Lower lobe of right lung (tissue), 2 donors: Measurements from ENCODE around the gene MYL12B. TPM values are rescaled to one million over a fixed set of nuclear protein-coding genes. Genes with fewer than 3 reads are reported as not detected.

Experiments
- ATAC-seq, 2 donors: fragments of 200-7000 bp; cut with Tn5 transposase; one replicate each; pipeline ENCODE4 v1.9.1; 2020 to 2022; ENCODE audit warnings: mild to moderate bottlenecking in 2 of 2, moderate library complexity in 2 of 2
- DNase-seq: peaks from one replicate; pipeline ENCODE4 v3.0.0-alpha.2; 2020
- H3K27ac ChIP-seq: fragments of 200-600 bp; one replicate; pipeline ENCODE4 v1.8.0; 2022
- H3K27me3 ChIP-seq: fragments of 200-600 bp; one replicate; pipeline ENCODE4 v1.8.0; 2022; ENCODE audit warnings: low read depth
- H3K36me3 ChIP-seq: fragments of 200-600 bp; one replicate; pipeline ENCODE4 v1.8.0; 2022; ENCODE audit warnings: mild to moderate bottlenecking
- H3K4me1 ChIP-seq: fragments of 200-600 bp; one replicate; pipeline ENCODE4 v1.8.0; 2022
- H3K4me3 ChIP-seq: fragments of 200-600 bp; one replicate; pipeline ENCODE4 v1.8.0; 2022; ENCODE audit warnings: mild to moderate bottlenecking
- H3K9me3 ChIP-seq: fragments of 200-600 bp; one replicate; pipeline ENCODE4 v1.8.0; 2022
- CTCF ChIP-seq: fragments of 200-600 bp; IDR thresholded peaks from one replicate; pipeline ENCODE4 v1.8.0; 2022; ENCODE audit warnings: antibody characterized with exemption, mild to moderate bottlenecking
- intact Hi-C: fragments of 100-400 bp; cut with DNase I; formaldehyde crosslinking; loops from one replicate; pipeline ENCODE4 v1.11.0; 2022
- total RNA-seq: library from RNA; stranded (reverse); fragmentation: NEBNext Ultra II Directional; extraction: Animal tissue kit (Norgen Biotek cat#: 25700); gene quantifications from one replicate; pipeline ENCODE4 v1.2.1, GENCODE V29; 2021
- donor health status: DM: no; HTN: yes; CAD: no; lungs with severe emphysema.

The MYL12B gene
- total RNA-seq, 1 donor from 2014 or later: 318 TPM

DNA sequence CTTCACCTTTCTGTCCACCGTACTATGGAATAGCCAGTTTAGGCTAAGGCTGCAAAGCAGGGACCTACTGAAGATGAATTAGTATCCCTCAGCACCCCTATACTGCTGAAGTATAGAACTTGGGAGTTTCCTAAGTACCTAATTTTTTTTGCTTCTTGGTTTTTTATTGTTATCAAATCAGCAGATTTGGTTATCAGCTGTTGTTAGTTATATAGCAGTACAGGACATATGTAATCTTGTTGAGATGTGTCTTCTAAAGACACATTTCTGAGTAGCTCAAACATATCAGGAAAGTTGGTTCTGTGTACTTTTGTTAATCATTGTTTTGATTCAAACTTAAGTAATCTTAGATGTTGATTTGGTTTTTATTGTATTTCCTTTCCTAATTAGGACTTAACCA lies 9.1 kb upstream of the MYL12B start:
- Histone ChIP-seq H3K4me3 (no peak overlapping the region), H3K27ac (no peak overlapping the region), H3K27me3 (no peaks in the 10 kb centered on the region), H3K9me3 (no peaks in the 10 kb centered on the region), H3K36me3 (peaks cover 53% of the 10 kb centered on the region), H3K4me1 (peaks cover 90% of the 10 kb centered on the region)
- ATAC-seq: no peak
- intact Hi-C loops: no loop called here
- no peak for TF ChIP-seq CTCF
- no peak for DNase-seq

DNA sequence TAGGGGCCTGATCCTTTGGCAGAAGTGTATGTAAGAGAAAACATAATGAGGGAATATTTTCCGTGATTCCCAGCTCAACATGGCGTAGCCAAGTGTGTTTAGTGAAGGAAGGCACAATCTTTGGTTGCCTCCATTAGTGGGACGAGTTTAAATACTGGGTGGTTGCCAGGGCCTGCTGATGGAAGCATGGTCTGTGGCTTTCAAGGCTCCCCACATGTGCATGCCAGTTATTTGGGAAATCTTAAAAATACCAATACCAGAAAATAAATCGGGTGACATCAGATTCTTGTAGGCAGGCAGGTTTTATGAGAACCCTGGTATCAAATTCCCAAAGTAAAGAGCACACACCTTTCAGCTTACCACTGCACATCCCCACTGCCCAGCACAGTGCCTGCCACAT lies 7.2 kb upstream of the MYL12B start:
- H3K36me3 ChIP-seq: peaks cover 64% of the 10 kb centered on the region

DNA sequence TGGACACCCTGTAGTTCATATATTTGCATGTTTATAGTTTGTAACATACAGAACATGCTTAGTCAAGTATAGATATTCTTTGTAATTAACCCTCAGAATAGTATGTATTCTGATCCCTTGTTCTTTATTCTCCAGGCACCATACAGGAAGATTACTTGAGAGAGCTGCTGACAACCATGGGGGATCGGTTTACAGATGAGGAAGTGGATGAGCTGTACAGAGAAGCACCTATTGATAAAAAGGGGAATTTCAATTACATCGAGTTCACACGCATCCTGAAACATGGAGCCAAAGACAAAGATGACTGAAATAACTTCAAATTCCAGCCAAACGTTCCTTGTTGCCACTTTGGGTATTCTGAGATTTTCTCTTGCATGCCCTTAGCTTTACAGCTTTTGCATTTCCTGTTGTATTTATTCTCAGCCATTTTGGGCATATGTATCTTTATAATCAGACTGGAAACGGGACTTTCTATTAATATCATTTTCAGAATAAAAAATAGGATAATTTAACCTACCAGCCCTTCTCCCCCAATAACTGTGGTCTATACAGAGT lies 6.2 kb upstream of the MYL12B start:
- Histone ChIP-seq H3K9me3 (no peaks in the 10 kb centered on the region), H3K4me1 (peaks cover 79% of the 10 kb centered on the region), H3K4me3 (no peak overlapping the region), H3K27me3 (no peaks in the 10 kb centered on the region), H3K36me3 (peaks cover 64% of the 10 kb centered on the region), H3K27ac (peak overlapping the region; percentile 73)
- intact Hi-C loops: no loop called here
- no peak for DNase-seq
- no peak for ATAC-seq
- TF ChIP-seq CTCF: no peak

More for the DNA sequence above, 7.2 kb upstream of the MYL12B start:
- Histone ChIP-seq H3K4me1 (peaks cover 81% of the 10 kb centered on the region), H3K9me3 (no peaks in the 10 kb centered on the region), H3K27me3 (no peaks in the 10 kb centered on the region), H3K27ac (no peak overlapping the region), H3K4me3 (no peak overlapping the region)
- TF ChIP-seq CTCF: no peak
- ATAC-seq (no peak), DNase-seq (no peak)
- intact Hi-C loops: no loop called here

DNA sequence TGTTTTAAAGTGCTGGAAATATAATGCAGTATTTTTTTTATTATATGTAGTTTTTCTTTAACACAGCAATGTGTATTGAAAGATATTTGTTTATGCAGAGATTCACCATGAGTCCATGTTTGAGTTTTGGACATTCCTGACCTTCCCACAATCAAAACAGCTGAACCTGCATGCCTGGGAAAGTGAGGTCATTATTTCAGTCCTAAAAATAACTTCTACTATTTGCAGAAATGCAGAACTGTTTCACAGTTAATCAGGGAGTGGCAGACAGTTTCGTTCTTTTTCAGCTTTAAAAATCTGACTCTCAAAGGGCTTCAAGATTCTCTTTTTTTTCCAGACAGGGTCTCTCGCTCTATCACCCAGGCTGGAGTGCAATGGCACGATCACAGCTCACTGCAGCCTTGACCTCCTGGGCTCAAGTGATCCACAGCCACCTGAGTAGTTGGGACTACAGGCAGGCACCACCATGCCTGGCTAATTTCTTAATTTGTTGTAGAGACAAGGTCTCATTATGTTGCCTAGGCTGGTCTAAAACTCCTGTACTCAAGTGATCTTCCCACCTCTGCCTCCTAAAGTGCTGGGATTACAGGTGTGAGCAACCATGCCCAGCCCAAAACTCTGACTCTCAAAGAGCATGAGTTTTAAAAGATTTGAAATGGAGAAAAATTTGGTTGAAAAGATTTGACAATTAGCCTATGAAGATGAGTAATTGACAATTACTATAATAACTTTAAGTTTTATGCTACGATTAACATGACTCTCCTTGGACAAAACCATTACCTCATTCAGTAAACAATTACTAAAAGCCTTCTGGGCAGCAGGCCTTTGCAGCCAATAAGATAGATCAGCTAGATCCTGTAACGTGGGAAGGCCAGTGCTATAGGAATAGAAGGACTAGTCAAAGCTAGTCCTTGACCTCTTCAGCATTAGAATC lies 5.0 kb upstream of the MYL12B start:
- Histone ChIP-seq H3K36me3 (peaks cover 64% of the 10 kb centered on the region), H3K27ac (peak overlapping the region; percentile 73), H3K27me3 (no peaks in the 10 kb centered on the region), H3K9me3 (no peaks in the 10 kb centered on the region), H3K4me1 (peaks cover 72% of the 10 kb centered on the region), H3K4me3 (no peak overlapping the region)
- intact Hi-C loops: no loop called here
- DNase-seq: no peak
- peak in 1 of 2 donors; percentile 49 for ATAC-seq
- TF ChIP-seq CTCF: no peak

GRCh38 chr18:3257627-3258120 lies 4.3 kb upstream of the MYL12B start:
- Histone ChIP-seq H3K9me3 (no peaks in the 10 kb centered on the region), H3K27ac (peak overlapping the region; percentile 73), H3K27me3 (no peaks in the 10 kb centered on the region), H3K4me3 (no peak overlapping the region), H3K36me3 (peaks cover 64% of the 10 kb centered on the region), H3K4me1 (peaks cover 65% of the 10 kb centered on the region)
- intact Hi-C loops: no loop called here
- DNase-seq: no peak
- TF ChIP-seq CTCF: no peak
- ATAC-seq: no peak
